NOMO-1 treated with dmso at 0.1 percent for 144 hours (cell line): ENCODE results near the gene ECE1.

ENCODE experiments used
- DNase-seq: peaks from one replicate; lab custom pipeline; 2025; ENCODE audit not compliant: unreplicated experiment; lab: John Stamatoyannopoulos, UW

ECE1 gene

GRCh38 chr1:21269461-21270085 lies 20.7 kb downstream of the ECE1 start:
- DNase-seq, result no peak

DNA sequence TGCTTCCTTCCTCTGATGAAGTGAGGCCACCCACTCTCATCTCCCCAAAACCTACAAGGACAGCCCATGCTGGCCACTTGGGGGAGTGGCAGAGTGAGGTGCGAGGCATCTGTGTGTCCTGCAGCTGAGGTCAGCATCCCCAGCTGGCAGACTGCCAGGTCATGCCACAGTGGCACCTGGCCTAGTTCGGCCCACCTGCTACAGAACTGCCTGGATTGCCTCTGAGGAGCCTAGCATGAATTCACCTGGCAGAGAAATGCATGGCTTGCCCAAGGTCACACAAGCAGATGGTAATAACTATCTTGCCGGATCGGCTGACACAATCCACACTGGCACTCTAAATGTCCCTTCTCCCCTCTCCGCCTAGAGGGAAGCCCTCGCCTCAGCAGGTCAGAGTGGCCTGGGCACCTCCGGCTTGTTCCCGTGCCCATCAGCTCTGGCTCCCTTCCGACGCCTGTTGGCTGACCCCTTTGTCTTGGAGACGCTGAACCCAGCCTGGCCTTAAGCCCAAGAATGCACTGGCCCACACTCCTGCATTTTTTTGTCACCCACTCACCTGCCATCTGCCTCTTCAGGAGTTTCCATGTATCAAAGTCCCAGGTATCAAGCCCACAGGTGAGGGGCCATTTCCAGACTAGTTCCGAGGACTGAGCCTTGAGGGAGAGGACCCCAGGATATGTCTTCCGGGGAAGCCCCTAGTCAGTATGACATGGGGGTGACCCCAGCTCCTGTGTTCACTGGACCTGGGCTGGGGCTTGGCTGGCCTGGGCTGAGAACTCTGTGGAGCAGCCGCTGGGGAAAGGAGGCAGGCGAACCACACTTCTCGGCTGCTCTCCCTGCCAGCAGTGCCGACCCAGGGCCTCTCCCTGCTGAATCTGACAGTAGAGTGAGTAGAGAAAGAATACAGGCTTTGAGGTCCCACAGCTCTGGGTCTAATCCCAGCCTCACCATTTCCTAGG lies 21.7 kb downstream of the ECE1 start:
- DNase-seq, result no peak

DNA sequence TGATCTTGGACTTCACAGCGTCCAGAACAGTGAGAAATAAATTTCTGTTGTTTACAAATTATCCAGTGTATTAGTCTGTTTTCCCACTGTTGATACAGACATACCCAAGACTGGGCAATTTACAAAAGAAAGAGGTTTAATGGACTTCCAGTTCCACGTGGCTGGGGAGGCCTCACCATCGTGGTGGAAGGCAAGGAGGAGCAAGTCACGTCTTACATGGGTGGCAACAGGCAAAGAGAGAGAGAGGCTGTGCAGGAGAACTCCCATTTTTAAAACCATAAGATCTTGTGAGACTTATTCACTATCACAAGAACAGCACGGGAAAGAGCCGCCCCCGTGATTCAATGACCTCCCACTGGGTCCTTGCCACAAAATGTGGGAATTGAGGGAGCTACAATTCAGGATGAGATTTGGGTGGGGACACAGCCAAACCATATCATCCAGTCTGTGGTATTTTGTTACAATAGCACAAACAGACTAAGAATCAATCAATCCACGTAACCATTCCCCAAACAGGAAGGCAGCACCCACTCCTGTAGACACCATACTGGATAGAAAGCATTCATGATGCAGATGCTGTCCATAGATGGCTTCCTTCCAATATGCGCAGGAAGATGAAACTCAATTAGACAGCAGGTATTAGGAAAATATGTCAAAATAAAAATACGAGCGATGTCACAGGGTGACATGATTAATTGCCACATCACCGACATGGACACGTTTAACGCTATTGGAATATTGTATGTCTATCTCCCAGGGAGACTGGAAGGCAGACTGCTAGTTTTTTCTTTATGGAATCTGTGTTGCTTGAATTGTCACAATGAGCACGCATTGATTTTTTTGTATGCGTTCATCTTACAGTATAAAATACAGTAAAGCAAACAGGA lies 22.8 kb downstream of the ECE1 start:
- DNase-seq, result no peak

- no peak for DNase-seq
Observed at GRCh38 chr1:21266119-21266774, 24.0 kb downstream of the ECE1 start.

DNA sequence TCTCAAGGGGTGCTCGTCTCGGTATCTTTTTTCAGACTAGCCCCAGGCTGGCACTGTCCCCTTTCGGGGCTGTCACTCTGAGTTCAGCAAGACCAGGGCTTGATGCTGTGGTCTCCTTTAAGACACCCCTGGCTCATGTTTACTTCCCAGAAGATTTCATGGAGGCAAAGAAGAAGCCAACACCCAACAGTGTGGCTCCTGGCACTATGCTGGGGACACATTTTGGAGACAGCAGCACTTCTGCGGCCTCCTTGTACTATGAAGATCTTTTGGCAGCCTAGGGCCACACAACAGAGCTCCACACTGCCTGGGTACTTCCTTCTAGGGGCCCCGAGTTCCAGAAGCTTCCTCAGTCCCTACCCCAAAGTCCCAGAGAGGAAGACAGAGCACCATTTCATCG lies 24.6 kb downstream of the ECE1 start:
- no peak for DNase-seq

GRCh38 chr1:21264898-21265297 lies 25.4 kb downstream of the ECE1 start:
- DNase-seq, result no peak

- DNase-seq, result no peak
Observed at GRCh38 chr1:21263653-21264225, 26.5 kb downstream of the ECE1 start.

DNA sequence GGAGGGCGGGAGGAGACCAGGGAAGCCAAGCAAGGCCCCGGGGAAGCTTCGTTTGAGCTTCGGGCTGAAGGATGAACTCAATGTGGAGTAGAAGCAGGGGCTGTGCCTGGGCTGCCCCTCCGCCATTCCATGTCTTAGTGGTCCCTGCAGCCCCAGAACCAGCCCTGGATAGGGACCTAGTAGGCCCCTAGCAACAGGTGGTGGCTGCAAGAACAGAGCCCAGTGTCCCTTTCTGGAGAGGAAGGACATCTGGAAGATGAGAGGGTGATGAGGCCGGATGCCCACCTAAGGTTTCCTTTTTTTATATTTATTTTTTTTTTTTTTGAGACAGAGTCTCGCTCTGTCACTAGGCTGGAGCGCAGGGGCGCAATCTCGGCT lies 27.2 kb downstream of the ECE1 start:
- DNase-seq, result no peak

- DNase-seq, result no peak
Observed at GRCh38 chr1:21262293-21263051, 27.8 kb downstream of the ECE1 start.

GRCh38 chr1:21261551-21262292 lies 28.5 kb downstream of the ECE1 start:
- peak; percentile 31 for DNase-seq

DNA sequence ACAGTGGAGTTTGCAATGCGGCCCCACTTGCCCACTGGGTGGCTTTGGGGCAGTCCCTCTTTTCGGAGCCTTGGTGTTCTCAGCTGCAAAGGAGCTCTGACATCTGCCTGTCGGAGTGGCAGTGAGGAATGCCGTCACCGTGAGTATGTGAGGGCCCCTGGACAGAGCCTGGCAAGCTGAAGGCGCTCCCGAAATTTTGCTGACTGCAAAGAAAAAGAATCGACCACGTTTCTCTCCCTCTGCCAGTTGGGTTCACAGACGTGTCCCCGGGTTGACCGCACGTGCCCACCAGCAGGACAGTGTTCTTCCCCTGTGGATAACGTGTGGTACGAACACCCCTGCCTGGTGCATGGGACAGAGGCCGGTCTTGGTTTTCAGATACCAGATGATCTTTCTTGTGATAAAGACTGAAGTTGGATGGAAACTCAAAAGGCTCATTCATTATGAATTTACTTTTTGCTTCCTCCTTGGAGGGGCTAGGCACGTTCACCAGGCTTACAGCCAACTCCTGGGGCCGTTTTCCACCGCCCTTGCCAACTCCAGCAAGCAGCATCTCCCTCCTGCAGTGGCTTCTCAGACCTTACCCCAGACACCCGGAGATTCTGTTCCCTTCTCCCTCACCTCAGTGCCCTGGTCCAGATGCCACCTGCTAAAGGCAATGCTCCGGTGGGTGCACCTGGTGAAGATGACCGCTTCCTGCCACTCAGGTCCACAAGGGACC lies 29.7 kb downstream of the ECE1 start:
- DNase-seq, result no peak

DNA sequence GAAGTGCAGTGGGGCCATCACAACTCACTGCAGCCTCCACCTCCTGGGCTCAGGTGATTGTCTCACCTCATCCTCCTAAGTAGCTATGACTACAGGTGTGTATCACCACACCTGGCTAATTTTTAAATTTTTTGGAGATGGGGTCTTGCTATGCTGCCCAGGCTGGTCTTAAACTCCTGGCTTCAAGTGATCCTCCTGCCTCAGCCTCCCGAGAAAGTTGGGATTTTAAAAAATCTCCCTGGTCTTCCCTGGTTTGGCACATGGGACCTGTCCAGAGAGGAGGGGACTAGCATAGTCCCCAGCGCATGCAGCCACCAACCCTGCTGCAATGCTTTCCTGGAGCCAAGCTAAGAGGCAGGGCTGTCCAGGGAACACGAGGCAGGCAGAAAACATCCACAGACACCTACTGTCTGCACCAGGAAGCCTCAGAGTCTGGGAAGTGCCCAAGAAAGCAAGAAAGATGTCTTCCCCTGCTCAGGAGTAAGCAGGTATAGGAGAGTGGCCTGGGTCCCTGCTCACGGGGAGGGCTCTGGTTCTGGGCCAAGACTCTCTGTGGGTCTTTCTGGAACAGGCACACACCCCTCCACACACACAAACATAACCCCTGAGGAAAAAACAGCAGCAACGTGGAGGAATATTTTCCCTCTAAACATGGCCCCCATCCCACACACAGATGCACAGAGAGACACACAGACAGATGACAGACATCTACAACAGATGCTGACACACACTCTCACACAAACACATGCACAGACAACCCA lies 30.8 kb downstream of the ECE1 start:
- no peak for DNase-seq

GRCh38 chr1:21258331-21259134 lies 31.7 kb downstream of the ECE1 start:
- DNase-seq, result no peak

DNA sequence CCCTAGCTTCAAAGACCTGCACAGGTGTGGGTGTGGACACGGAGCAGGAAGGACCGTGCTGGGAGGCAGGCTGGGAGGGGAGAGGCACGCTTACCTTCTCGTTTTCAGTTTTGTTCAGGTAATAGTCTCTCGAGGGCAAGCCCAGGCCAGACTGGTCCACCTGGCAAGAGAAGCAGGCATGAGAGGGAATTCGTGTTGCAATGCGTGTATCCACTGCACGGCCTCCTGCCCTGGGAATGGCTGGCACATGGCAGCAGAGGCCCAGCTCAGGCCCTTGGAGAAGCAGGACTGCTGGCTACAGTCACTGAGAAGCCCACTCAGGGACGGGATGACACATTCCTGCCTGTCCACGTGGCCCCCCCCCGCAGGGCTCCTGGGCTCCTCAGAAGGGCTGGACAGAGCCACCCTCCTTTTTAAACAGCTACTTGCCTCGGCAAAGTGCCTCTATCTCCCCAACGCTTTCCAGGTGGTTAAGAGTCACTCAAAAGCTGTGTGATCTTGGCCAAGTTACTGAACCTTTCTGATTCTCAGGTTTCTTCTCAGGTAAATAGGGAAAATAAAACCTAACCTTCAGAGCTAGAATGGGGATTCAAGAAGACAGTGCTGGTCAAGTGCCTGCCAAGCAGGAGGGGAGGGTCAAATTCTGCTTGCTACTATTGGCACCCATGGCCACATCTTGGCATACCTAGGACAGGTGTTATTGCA lies 32.7 kb downstream of the ECE1 start:
- no peak for DNase-seq

GRCh38 chr1:21256776-21257175 lies 33.5 kb downstream of the ECE1 start:
- no peak for DNase-seq

- no peak for DNase-seq
Observed at GRCh38 chr1:21255943-21256320, 34.3 kb downstream of the ECE1 start.
